Measurements from ENCODE around the gene ZNF23. TPM values are rescaled to one million over a fixed set of nuclear protein-coding genes. Genes with fewer than 3 reads are reported as not detected.

ZNF23 gene
- total RNA-seq, 1 experiment from 2014 or later = 11.1 TPM

- H3K27me3 ChIP-seq (ENCODE audit: insufficient read depth, low read length) = no peaks in the 10 kb centered on the region
- ATAC-seq = no peak
- H2AFZ ChIP-seq (ENCODE audit: low read depth, low read length, poor library complexity, severe bottlenecking) = no peak overlapping the region
- no peak overlapping the region for H3K27ac ChIP-seq (ENCODE audit: low read depth, low read length)
- POLR2A ChIA-PET = interaction anchor here (2.2 kb wide), 1 partner anchor 24 kb away, joined by 11 read pairs; no protein-coding TSS in a partner anchor
- 0 out of 2 replicates have a peak, but pooled peaks cover 6% of the 10 kb centered on the region for H4K20me1 ChIP-seq (ENCODE audit: insufficient read depth)
- H3K4me2 ChIP-seq (ENCODE audit: low read length) = peak overlapping the region; percentile 91; the same call in 1 of the 2 replicates
- H3K9me2 ChIP-seq (ENCODE audit: insufficient read depth) = no peaks in the 10 kb centered on the region
- intact Hi-C loops (cut with micrococcal nuclease) = no loop called here
- H3K4me1 ChIP-seq (ENCODE audit: control insufficient read depth in 1 of 2, insufficient read depth in 2 of 2, low read length in 2 of 2) = peaks cover 3 to 15% of the 10 kb centered on the region in 2 experiments; a peak in 3 of 4 replicates
- no peak overlapping the region for H3K9ac ChIP-seq (ENCODE audit: low read length)
- no peaks in the 10 kb centered on the region for H3K36me3 ChIP-seq (ENCODE audit: control insufficient read depth in 1 of 2, insufficient read depth in 2 of 2, low read length in 2 of 2)
- no TSS peak for BruUV-seq (replicated peaks)
- H3K9me3 ChIP-seq (ENCODE audit: control insufficient read depth in 1 of 2, insufficient read depth in 1 of 2, low read depth in 1 of 2, low read length in 2 of 2) = no peaks in the 10 kb centered on the region
- CTCF ChIA-PET = no interaction called here
- peak overlapping the region in 1 of 2 experiments; percentile 95; a peak in 1 of 4 replicates for H3K4me3 ChIP-seq (replicated peaks in 1 of 2; ENCODE audit: low read depth in 1 of 2, low read length in 2 of 2)
- RAD21 ChIA-PET (ENCODE audit: low non-redundant PET in 1 of 2, low total read pairs in 2 of 2, uncharacterized antibody in 2 of 2, unreplicated experiment in 2 of 2) = no interaction called here
- no peak for DNase-seq (ENCODE audit: low read depth, low spot score)
- peaks cover 27% of the 10 kb centered on the region for H3K79me2 ChIP-seq (ENCODE audit: insufficient read depth, low read length)
- TF ChIP-seq ZFX (IDR thresholded peaks at IDR 0.05) (no peak), POLR2A (IDR thresholded peaks at IDR 0.05; ENCODE audit: borderline replicate concordance, extremely low read depth, insufficient read depth, insufficient read length) (no peak), EZH2 (IDR thresholded peaks at IDR 0.05) (no peak), MAX (IDR thresholded peaks at IDR 0.05) (no peak), TCF7L2 (IDR thresholded peaks at IDR 0.05; ENCODE audit: borderline replicate concordance, extremely low read depth, insufficient read depth, insufficient read length) (no peak), CBX3 (IDR thresholded peaks at IDR 0.05; ENCODE audit: low read depth) (no peak), SIN3A (IDR thresholded peaks at IDR 0.05; ENCODE audit: low read depth) (no peak), ZNF274 (IDR thresholded peaks at IDR 0.05; ENCODE audit: low read depth, low read length) (no peak), REST (IDR thresholded peaks at IDR 0.05; ENCODE audit: low read depth) (no peak), JUND (IDR thresholded peaks at IDR 0.05) (no peak), EGR1 (IDR thresholded peaks at IDR 0.05; ENCODE audit: low read depth) (no peak), CEBPB (IDR thresholded peaks at IDR 0.05; ENCODE audit: low read depth) (no peak), ELF1 (IDR thresholded peaks at IDR 0.05; ENCODE audit: borderline replicate concordance, low read depth) (no peak), RAD21 (IDR thresholded peaks at IDR 0.05; ENCODE audit: low read depth) (no peak), EZH2phosphoT487 (IDR thresholded peaks at IDR 0.05; ENCODE audit: borderline replicate concordance) (no peak), SRF (IDR thresholded peaks at IDR 0.05; ENCODE audit: low read depth) (no peak), POLR2AphosphoS5 (IDR thresholded peaks at IDR 0.05; ENCODE audit: low read depth, low read length) (no peak)
- TF ChIP-seq, protein P1, sequence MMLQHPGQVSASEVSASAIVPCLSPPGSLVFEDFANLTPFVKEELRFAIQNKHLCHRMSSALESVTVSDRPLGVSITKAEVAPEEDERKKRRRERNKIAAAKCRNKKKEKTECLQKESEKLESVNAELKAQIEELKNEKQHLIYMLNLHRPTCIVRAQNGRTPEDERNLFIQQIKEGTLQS (IDR thresholded peaks at IDR 0.05) = no peak
These were observed 1.8 kb downstream of the ZNF23 start for GRCh38 chr16:71460236-71460635.

Measured in HCT116 (cell line).